ENCODE measurements around the gene CMPK1. TPM values are rescaled to one million over a fixed set of nuclear protein-coding genes. Genes with fewer than 3 reads are reported as not detected.
"Not testable (repeated sequence)": the region's sequence is repeated elsewhere in the genome, so short reads cannot be mapped to it uniquely, and the experiment has no call there.

Gene CMPK1
- total RNA-seq, 6 experiments from 2014 or later: 118 to 141 (median 131) TPM

DNA sequence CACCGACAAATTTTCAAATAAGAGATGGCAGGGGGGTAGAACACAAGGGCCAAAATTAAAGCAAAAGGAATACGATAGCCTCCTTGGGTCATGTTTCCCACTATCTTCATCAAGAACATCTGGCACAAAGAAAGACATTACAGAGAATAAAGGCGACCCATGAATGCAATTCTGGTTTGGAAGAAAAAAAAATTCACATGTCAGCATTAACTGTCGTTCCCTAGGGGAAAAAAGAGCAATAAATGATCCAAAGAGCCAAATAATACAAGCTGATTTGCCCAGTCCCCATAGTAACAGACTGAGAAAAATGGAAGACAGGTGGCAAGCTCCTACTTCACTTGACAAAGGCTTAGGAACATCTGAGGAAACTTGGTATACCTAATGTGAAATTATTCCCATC lies 24.2 kb upstream of the CMPK1 start:
- TF ChIP-seq, protein P1, sequence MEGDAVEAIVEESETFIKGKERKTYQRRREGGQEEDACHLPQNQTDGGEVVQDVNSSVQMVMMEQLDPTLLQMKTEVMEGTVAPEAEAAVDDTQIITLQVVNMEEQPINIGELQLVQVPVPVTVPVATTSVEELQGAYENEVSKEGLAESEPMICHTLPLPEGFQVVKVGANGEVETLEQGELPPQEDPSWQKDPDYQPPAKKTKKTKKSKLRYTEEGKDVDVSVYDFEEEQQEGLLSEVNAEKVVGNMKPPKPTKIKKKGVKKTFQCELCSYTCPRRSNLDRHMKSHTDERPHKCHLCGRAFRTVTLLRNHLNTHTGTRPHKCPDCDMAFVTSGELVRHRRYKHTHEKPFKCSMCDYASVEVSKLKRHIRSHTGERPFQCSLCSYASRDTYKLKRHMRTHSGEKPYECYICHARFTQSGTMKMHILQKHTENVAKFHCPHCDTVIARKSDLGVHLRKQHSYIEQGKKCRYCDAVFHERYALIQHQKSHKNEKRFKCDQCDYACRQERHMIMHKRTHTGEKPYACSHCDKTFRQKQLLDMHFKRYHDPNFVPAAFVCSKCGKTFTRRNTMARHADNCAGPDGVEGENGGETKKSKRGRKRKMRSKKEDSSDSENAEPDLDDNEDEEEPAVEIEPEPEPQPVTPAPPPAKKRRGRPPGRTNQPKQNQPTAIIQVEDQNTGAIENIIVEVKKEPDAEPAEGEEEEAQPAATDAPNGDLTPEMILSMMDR (IDR thresholded peaks at IDR 0.05): no peak
- H3K27ac Mint-ChIP-seq: no peak overlapping the region
- peaks cover 15% of the 10 kb centered on the region for H3K4me1 Mint-ChIP-seq (ENCODE audit: low read depth)
- no peaks in the 10 kb centered on the region for H3K9me3 Mint-ChIP-seq
- no peak for DNase-seq
- H3K36me3 Mint-ChIP-seq (ENCODE audit: low read depth): peaks cover 2% of the 10 kb centered on the region; the same call in 1 of the 2 replicates
- H3K4me3 Mint-ChIP-seq: no peak overlapping the region
- H3K27me3 Mint-ChIP-seq (ENCODE audit: insufficient read depth): peaks cover 4% of the 10 kb centered on the region

DNA sequence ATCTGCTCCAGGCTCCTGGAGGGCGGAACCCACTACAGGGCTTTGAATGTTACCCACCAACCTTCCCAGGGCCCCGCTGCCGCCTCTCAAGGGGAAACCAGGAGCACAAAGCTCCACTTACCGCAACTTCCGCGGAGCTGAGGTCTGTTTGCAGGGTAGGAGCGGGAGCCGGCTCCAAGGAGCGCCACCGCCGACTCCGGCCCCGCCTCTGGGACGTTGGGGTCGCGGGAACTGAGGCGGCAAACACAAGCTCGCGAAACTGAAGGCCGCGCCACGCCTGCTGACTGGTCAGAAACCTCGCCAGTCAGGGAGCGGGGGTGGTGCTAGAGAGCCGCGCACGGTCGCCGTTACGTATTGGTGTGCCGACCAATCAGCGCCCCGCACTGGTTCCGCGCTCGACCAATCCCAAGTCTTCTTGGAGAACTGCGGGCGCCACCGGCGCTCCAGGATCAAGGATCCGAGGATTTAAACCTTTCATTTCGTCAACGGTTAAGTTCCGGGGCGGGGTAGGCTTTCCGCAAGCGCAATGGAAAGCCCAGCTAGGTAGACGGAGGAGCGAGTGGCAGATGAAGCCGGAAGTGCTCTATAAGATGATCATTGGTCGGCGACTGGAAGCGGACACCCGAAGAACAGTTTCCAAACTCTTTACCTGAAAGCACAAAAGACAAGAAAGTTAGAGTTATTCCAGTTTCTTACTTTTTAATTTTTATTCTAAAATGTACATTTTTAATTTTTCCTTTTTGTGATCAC lies 19.5 kb upstream of the CMPK1 start, which contains the start of gene STIL:
Gene STIL (minus strand): TSS at position 233 of the 750 bp plus-strand sequence. CDS start 3,828 bp downstream, outside the sequence.
- H3K4me1 Mint-ChIP-seq (ENCODE audit: low read depth): peaks cover 30% of the 10 kb centered on the region
- TF ChIP-seq, protein P1 (IDR thresholded peaks at IDR 0.05): peak; percentile 32; the same call in 1 of the 2 replicates
- peak; percentile 99 for DNase-seq
- H3K4me3 Mint-ChIP-seq: peak within 1 kb of the TSS; percentile 94
- no peaks in the 10 kb centered on the region for H3K9me3 Mint-ChIP-seq
- peak within 1 kb of the TSS; percentile 90 for H3K27ac Mint-ChIP-seq
- peaks cover 4% of the 10 kb centered on the region for H3K27me3 Mint-ChIP-seq (ENCODE audit: insufficient read depth)
- no peaks in the 10 kb centered on the region for H3K36me3 Mint-ChIP-seq (ENCODE audit: low read depth)

DNA sequence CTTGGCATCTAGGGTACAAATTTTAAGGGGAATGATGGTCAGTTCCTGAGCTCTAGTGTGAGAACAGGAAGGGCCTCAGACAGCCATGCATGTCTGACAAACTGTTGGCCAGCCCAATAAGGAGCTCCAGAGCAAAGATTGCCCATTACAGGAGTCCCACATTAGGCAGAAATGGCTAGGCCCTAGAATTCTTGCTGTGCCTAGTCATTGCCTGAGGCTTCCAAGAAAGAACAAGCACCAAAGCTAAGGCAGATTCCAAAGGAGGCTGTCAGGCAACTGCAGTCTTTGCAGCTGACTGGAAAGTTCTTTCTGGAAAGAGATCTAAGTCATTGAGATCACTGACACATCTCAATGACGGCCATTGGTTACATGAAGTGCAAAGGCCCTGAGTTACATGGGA lies 15.7 kb upstream of the CMPK1 start:
- H3K4me3 Mint-ChIP-seq: no peak overlapping the region
- H3K4me1 Mint-ChIP-seq (ENCODE audit: low read depth): peaks cover 18% of the 10 kb centered on the region
- TF ChIP-seq, protein P1 (IDR thresholded peaks at IDR 0.05): no peak
- H3K36me3 Mint-ChIP-seq (ENCODE audit: low read depth): no peaks in the 10 kb centered on the region
- peaks cover 2% of the 10 kb centered on the region; the same call in 1 of the 2 replicates for H3K27me3 Mint-ChIP-seq (ENCODE audit: insufficient read depth)
- peak; percentile 97 for DNase-seq
- no peaks in the 10 kb centered on the region for H3K9me3 Mint-ChIP-seq
- peak overlapping the region; percentile 96 for H3K27ac Mint-ChIP-seq

DNA sequence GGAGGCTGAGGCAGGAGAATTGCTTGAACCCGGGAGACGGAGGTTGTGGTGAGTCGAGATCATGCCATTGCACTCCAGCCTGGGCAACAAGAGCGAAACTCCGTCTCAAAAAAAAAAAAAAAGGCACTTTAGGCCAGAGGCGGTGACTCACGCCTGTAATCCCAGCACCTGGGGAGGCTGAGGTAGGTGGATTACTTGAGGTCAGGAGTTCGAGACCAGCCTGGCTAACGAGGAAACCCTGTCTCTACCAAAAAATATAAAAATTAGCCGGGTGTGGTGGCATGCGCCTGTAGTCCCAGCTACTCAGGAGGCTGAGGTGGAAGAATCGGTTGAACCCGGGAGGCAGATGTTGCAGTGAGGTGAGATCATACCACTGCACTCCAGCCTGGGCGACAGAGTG lies 13.6 kb upstream of the CMPK1 start:
- H3K36me3 Mint-ChIP-seq (ENCODE audit: low read depth); DNase-seq; H3K27me3 Mint-ChIP-seq (ENCODE audit: insufficient read depth); H3K9me3 Mint-ChIP-seq; H3K4me3 Mint-ChIP-seq; H3K27ac Mint-ChIP-seq: not testable (repeated sequence)
- peaks cover 15% of the 10 kb centered on the region for H3K4me1 Mint-ChIP-seq (ENCODE audit: low read depth)

DNA sequence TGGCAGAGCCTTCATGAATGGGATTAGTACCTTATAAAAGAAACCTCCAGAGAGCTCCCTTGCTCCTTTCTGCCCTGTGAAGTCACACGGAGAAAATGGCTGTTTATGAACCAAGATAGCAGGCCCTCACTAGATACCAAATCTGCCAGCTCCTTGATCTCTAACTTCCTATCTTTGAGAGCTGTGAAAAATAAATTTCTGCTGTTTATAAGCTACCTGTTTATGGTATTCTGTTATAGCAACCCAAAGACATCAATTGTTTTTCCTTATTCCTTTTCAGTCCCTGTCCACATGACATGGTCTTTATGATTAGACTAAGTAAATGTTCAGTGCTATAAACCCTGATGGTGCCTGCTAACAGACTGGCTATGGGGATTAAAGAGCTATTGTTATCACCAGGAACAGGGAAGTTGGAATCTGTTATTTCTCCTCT lies 10.0 kb upstream of the CMPK1 start:
- no peak overlapping the region for H3K4me3 Mint-ChIP-seq
- TF ChIP-seq, protein P1 (IDR thresholded peaks at IDR 0.05): no peak
- H3K9me3 Mint-ChIP-seq: no peaks in the 10 kb centered on the region
- no peak for DNase-seq
- H3K36me3 Mint-ChIP-seq (ENCODE audit: low read depth): no peaks in the 10 kb centered on the region
- H3K27me3 Mint-ChIP-seq (ENCODE audit: insufficient read depth): no peaks in the 10 kb centered on the region
- H3K4me1 Mint-ChIP-seq (ENCODE audit: low read depth): no peaks in the 10 kb centered on the region
- no peak overlapping the region for H3K27ac Mint-ChIP-seq

DNA sequence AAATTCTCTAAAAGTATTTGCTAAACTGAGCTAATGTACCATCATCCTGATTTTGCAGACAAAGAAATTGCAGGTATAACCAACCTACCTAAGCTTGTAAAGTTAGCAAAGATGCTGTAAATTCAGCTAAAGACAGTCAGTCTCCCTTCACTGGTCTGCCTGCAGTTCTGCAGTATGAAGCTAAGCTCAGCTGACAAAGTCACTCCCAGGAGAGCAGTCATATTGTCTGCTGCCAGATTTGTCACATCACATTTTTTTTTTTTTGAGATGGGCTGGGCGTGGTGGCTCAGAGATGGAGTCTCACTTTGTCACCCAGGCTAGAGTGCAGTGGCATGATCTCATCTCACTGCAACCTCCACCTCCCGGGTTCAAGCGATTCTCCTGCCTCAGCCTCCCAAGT lies 8.9 kb upstream of the CMPK1 start:
- Mint-ChIP-seq H3K27ac (no peak overlapping the region), H3K9me3 (no peaks in the 10 kb centered on the region), H3K27me3 (ENCODE audit: insufficient read depth) (no peaks in the 10 kb centered on the region), H3K36me3 (ENCODE audit: low read depth) (no peaks in the 10 kb centered on the region), H3K4me1 (ENCODE audit: low read depth) (no peaks in the 10 kb centered on the region), H3K4me3 (no peak overlapping the region)
- TF ChIP-seq, protein P1 (IDR thresholded peaks at IDR 0.05): no peak
- no peak for DNase-seq

Measured in HFFc6 (cell line).